Esophagus muscularis mucosa (tissue), 4 donors: ENCODE results near the gene FKTN. TPM values are rescaled to one million over a fixed set of nuclear protein-coding genes. Genes with fewer than 3 reads are reported as not detected.

Experiments
- DNase-seq: peaks from one replicate; pipeline ENCODE4 v3.0.0-alpha.2; 2017; ENCODE audit errors: extremely low spot score
- H3K27ac ChIP-seq, 4 donors: fragments of 200-600 bp; sonication (generic); replicated peaks in 1 of 4; 1 replicate in 3 of 4; 2 replicates in 1 of 4; pipeline ENCODE4 v1.5.1; 2016 to 2019; ENCODE audit warnings: mild to moderate bottlenecking in 1 of 4
- H3K27me3 ChIP-seq, 4 donors: fragments of 200-600 bp; sonication (generic); one replicate each; pipeline versions ENCODE4 v1.5.1 to v1.6.0; 2016 to 2019
- H3K36me3 ChIP-seq, 4 donors: fragments of 200-600 bp; sonication (generic); one replicate each; pipeline ENCODE4 v1.5.1; 2016 to 2019
- H3K4me1 ChIP-seq, 4 donors: fragments of 200-600 bp; sonication (generic); one replicate each; pipeline ENCODE4 v1.5.1; 2016 to 2019
- H3K4me3 ChIP-seq, 4 donors: fragments of 200-600 bp; sonication (generic); 1 replicate in 2 of 4; 2 replicates in 2 of 4; pipeline ENCODE4 v1.5.1; 2016 to 2019; ENCODE audit warnings: mild to moderate bottlenecking in 4 of 4, moderate library complexity in 1 of 4
- H3K9me3 ChIP-seq, 4 donors: fragments of 200-600 bp; sonication (generic); 1 replicate in 3 of 4; 2 replicates in 1 of 4; pipeline ENCODE4 v1.5.1; 2016 to 2019
- EP300 ChIP-seq: sonication (generic); formaldehyde crosslinking; IDR thresholded peaks from one replicate; pipeline ENCODE4 v1.6.1; 2017; ENCODE audit warnings: antibody characterized with exemption
- POLR2A ChIP-seq: fragments of 450-650 bp; IDR thresholded peaks from one replicate; pipeline ENCODE4 v1.6.1; 2017; ENCODE audit warnings: antibody characterized with exemption, moderate library complexity, mild to moderate bottlenecking, low read depth
- POLR2AphosphoS5 ChIP-seq, 2 donors: sonication (generic); formaldehyde crosslinking; IDR thresholded peaks; one replicate each; pipeline ENCODE4 v1.6.1; 2017; ENCODE audit warnings: antibody characterized with exemption in 2 of 2
- WGBS: methylation state at CpG from one replicate; pipeline ENCODE4 v1.1.5; 2018; 5-methylcytosine and 5-hydroxymethylcytosine counted together
- intact Hi-C: fragments of 100-400 bp; cut with DNase I; formaldehyde crosslinking; loops from one replicate; pipeline ENCODE4 v1.15.1; 2023
- total RNA-seq, 4 donors: library from RNA; depleted of rRNA; stranded (reverse); fragments of >200 nt; gene quantifications; one replicate each; pipeline versions ENCODE4 v1.1.0 to v1.2.1, GENCODE V29; 2016
- TF ChIP-seq, protein P1 (sequence below), 3 experiments: fragments of 200-600 bp in 2 of 3; fragments of 450-650 bp in 1 of 3; sonication (generic) in 2 of 3; IDR thresholded peaks; one replicate each; pipeline ENCODE4 v1.5.1; 2017 to 2019; ENCODE audit warnings: antibody characterized with exemption in 3 of 3, mild to moderate bottlenecking in 2 of 3, moderate library complexity in 1 of 3

FKTN gene
- total RNA-seq, 4 donors from 2014 or later: 5.1 to 21.3 (median 14.7) TPM

DNA sequence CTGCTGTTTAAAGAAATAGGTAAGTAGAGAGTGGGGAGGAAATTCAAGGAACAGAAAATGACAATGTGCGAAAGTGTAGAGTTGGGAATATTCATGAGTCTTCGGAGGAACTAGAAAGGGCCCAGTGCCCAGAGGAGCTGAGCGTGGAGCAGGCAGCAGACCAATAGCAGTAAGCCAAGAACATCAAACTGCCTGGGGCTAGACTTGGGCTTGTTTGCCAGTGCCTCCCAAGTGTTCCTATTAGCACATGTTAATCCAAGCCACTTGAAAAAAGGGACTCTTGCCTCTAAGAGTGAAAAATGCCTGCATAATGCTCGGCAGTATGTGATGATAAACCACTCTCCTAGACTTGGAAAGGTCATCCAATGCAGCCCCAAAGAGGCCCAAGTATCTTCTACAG, 103.1 kb downstream of the FKTN start:
- DNase-seq: no peak
- intact Hi-C loops: no loop called here
- 93% methylated on average over 4 of the region's 4 CpGs for WGBS
- TF ChIP-seq, protein P1, sequence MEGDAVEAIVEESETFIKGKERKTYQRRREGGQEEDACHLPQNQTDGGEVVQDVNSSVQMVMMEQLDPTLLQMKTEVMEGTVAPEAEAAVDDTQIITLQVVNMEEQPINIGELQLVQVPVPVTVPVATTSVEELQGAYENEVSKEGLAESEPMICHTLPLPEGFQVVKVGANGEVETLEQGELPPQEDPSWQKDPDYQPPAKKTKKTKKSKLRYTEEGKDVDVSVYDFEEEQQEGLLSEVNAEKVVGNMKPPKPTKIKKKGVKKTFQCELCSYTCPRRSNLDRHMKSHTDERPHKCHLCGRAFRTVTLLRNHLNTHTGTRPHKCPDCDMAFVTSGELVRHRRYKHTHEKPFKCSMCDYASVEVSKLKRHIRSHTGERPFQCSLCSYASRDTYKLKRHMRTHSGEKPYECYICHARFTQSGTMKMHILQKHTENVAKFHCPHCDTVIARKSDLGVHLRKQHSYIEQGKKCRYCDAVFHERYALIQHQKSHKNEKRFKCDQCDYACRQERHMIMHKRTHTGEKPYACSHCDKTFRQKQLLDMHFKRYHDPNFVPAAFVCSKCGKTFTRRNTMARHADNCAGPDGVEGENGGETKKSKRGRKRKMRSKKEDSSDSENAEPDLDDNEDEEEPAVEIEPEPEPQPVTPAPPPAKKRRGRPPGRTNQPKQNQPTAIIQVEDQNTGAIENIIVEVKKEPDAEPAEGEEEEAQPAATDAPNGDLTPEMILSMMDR (IDR thresholded peaks at IDR 0.05): no peak
- no peak for TF ChIP-seq EP300
- no peak for TF ChIP-seq POLR2A
- no peak for TF ChIP-seq POLR2AphosphoS5 (IDR thresholded peaks at IDR 0.05)
- Histone ChIP-seq H3K4me1 (peaks cover 8 to 12% (median 11%) of the 10 kb centered on the region in 4 donors), H3K27ac (no peak overlapping the region), H3K36me3 (no peaks in the 10 kb centered on the region), H3K4me3 (no peak overlapping the region), H3K9me3 (no peaks in the 10 kb centered on the region), H3K27me3 (peaks cover 0 to 34% (median 5%) of the 10 kb centered on the region in 4 donors)

DNA sequence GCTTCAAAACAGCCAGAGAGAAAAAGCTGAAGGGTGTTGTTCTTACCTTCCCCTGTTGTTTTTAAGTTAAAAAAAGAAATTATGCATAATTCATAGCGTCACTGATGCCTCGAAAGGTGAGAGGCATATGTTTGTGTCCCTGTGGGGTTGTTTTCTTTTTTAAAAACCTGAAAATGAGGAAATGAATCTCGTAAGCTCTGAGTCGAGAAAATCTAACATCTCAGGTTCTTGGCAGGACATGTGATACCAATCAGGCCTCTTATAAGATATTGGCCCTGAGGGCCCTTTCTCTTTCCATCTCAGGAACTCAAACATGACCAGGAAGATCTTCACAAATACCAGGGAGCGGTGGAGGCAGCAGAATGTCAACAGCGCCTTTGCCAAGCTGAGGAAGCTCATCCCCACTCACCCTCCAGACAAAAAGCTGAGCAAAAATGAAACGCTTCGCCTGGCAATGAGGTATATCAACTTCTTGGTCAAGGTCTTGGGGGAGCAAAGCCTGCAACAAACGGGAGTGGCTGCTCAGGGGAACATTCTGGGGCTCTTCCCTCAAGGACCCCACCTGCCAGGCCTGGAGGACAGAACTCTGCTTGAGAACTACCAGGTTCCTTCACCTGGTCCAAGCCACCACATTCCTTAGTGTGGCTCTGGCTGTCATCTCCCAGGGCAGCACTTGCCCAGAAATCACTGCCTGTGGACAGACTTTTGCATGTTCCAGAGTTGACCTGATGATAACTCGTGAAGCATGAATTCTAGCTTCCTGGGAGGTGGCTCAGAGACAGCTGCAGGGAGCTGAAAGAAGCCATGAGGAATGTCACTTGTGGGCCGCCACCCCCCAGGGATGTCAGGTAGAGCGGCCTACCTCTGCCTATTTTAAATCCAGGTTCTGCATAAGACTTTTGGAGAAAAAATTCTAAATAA, 104.5 kb downstream of the FKTN start, which contains the start of gene TAL2:
TSS of gene TAL2 (plus strand) at position 274 of the 921 bp plus-strand sequence. CDS start at position 314, 40 bp downstream.
- intact Hi-C loops: no loop called here
- TF ChIP-seq EP300 (no peak), POLR2AphosphoS5 (IDR thresholded peaks at IDR 0.05) (no peak), POLR2A (no peak)
- TF ChIP-seq, protein P1 (IDR thresholded peaks at IDR 0.05): no peak
- H3K36me3 ChIP-seq: no peaks in the 10 kb centered on the region

DNA sequence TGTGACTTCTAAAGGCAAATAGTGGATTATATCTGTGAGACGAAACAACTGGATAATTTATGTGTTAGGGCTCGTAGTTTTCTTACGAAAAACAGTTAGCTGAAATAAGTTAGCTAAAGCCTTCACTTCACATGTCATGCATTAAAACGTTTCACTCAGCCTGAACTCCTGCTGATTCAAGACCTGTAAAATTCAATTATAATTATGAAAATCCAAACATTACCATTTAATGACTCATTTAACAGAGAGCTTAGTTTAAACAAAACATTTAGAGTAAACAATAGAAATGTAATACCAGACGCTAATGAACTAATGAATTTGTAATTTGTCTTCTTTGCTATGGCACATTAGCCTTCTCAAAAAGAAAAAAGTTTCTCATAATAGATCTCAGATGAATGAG, 106.0 kb downstream of the FKTN start:
- 68% methylated on average over 5 of the region's 5 CpGs for WGBS
- H3K9me3 ChIP-seq: no peaks in the 10 kb centered on the region
- no peak for DNase-seq
- no peaks in the 10 kb centered on the region for H3K4me1 ChIP-seq
- H3K4me3 ChIP-seq: no peak overlapping the region
- H3K36me3 ChIP-seq: no peaks in the 10 kb centered on the region
- intact Hi-C loops: no loop called here
- peaks cover 0 to 9% (median 0%) of the 10 kb centered on the region in 4 donors for H3K27me3 ChIP-seq
- TF ChIP-seq POLR2AphosphoS5 (IDR thresholded peaks at IDR 0.05) (no peak), POLR2A (no peak), EP300 (no peak)
- TF ChIP-seq, protein P1 (IDR thresholded peaks at IDR 0.05): no peak
- H3K27ac ChIP-seq: no peak overlapping the region

More for the DNA sequence above, 104.5 kb downstream of the FKTN start, which contains the start of gene TAL2:
- H3K27ac ChIP-seq: no peak within 1 kb of the TSS
- no peaks in the 10 kb centered on the region for H3K4me1 ChIP-seq
- WGBS: 88% methylated on average over 12 of the region's 12 CpGs
- H3K27me3 ChIP-seq: peaks cover 0 to 20% (median 1%) of the 10 kb centered on the region in 4 donors
- no peak for DNase-seq
- no peak within 1 kb of the TSS for H3K4me3 ChIP-seq
- no peaks in the 10 kb centered on the region for H3K9me3 ChIP-seq

DNA sequence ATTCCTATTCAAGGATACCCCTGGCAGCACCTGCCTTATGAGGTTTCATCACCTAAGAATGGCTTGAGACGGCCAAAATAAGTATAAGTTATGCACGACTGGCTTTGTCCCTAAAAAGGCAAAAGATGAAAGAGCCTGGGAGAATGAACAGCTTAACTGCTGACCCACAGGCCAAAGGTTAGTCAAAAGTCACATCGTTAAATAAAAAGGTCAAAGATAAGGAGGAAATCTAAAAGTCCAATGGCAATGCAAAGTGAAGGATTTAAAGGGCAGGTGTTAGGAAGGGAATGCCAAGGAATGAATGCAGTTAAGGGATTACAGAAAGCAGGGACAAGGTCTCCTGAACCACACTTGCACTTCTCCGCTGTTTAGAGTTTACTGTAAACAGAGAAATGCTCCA, 109.9 kb downstream of the FKTN start:
- Histone ChIP-seq H3K27me3 (no peaks in the 10 kb centered on the region), H3K4me3 (no peak overlapping the region), H3K4me1 (no peaks in the 10 kb centered on the region), H3K36me3 (no peaks in the 10 kb centered on the region), H3K9me3 (no peaks in the 10 kb centered on the region), H3K27ac (no peak overlapping the region)
- intact Hi-C loops: no loop called here
- DNase-seq: no peak
- WGBS: 52% methylated on average over 4 of the region's 4 CpGs
- TF ChIP-seq EP300 (no peak), POLR2A (no peak), POLR2AphosphoS5 (IDR thresholded peaks at IDR 0.05) (no peak)
- TF ChIP-seq, protein P1 (IDR thresholded peaks at IDR 0.05): no peak
